ENCODE measurements around the gene PODNL1.
"Not testable (repeated sequence)": the region's sequence is repeated elsewhere in the genome, so short reads cannot be mapped to it uniquely, and the experiment has no call there.

PODNL1 gene

GRCh38 chr19:13926010-13926409 is 12.2 kb downstream of the PODNL1 start:
- no peak for DNase-seq (ENCODE audit: low spot score)

GRCh38 chr19:13923194-13923987 is 14.8 kb downstream of the PODNL1 start:
- DNase-seq (ENCODE audit: low spot score): no peak

GRCh38 chr19:13922118-13922517 is 16.1 kb downstream of the PODNL1 start:
- not testable (repeated sequence) for DNase-seq (ENCODE audit: low spot score)

- no peak for DNase-seq (ENCODE audit: low spot score)
Observed at GRCh38 chr19:13920940-13921747, 17.1 kb downstream of the PODNL1 start.

GRCh38 chr19:13920524-13920923 is 17.7 kb downstream of the PODNL1 start:
- DNase-seq (ENCODE audit: low spot score): no peak

- no peak for DNase-seq (ENCODE audit: low spot score)
Observed at GRCh38 chr19:13918726-13919411, 19.3 kb downstream of the PODNL1 start.

- DNase-seq (ENCODE audit: low spot score): no peak
Observed at GRCh38 chr19:13917888-13918406, 20.3 kb downstream of the PODNL1 start.

- DNase-seq (ENCODE audit: low spot score): no peak
Observed at GRCh38 chr19:13914777-13915176, 23.4 kb downstream of the PODNL1 start.

GRCh38 chr19:13913352-13913751 is 24.9 kb downstream of the PODNL1 start:
- no peak for DNase-seq (ENCODE audit: low spot score)

- no peak for DNase-seq (ENCODE audit: low spot score)
Observed at GRCh38 chr19:13909430-13909829, 28.8 kb downstream of the PODNL1 start.

- no peak for DNase-seq (ENCODE audit: low spot score)
Observed at GRCh38 chr19:13908674-13909073, 29.5 kb downstream of the PODNL1 start.

- no peak for DNase-seq (ENCODE audit: low spot score)
Observed at GRCh38 chr19:13906910-13907309, 31.3 kb downstream of the PODNL1 start.

- peak; percentile 23 for DNase-seq (ENCODE audit: low spot score)
Observed at GRCh38 chr19:13906521-13906904, 31.7 kb downstream of the PODNL1 start.

- DNase-seq (ENCODE audit: low spot score): peak; percentile 88
Observed at GRCh38 chr19:13905634-13906520, 32.3 kb downstream of the PODNL1 start, which contains the start of the genes BRME1 and CC2D1A. Gene BRME1, minus strand, starts transcription at chr19:13906117. Its CDS starts 1,225 bp downstream, at chr19:13904892. Gene CC2D1A, plus strand, starts transcription at chr19:13906201. Its CDS starts 241 bp downstream, at chr19:13906442.

- no peak for DNase-seq (ENCODE audit: low spot score)
Observed at GRCh38 chr19:13902993-13903555, 35.1 kb downstream of the PODNL1 start.

- DNase-seq (ENCODE audit: low spot score): no peak
Observed at GRCh38 chr19:13899912-13900584, 38.2 kb downstream of the PODNL1 start.

GRCh38 chr19:13899393-13899792 is 38.8 kb downstream of the PODNL1 start:
- no peak for DNase-seq (ENCODE audit: low spot score)

GRCh38 chr19:13896227-13896626 is 42.0 kb downstream of the PODNL1 start:
- no peak for DNase-seq (ENCODE audit: low spot score)

GRCh38 chr19:13894552-13894951 is 43.7 kb downstream of the PODNL1 start:
- DNase-seq (ENCODE audit: low spot score): no peak

GRCh38 chr19:13892870-13893269 is 45.3 kb downstream of the PODNL1 start:
- peak; percentile 23 for DNase-seq (ENCODE audit: low spot score)

All from LoVo (cell line).